ENCODE results near the gene ITPR1. TPM values are rescaled to one million over a fixed set of nuclear protein-coding genes. Genes with fewer than 3 reads are reported as not detected.
A peak's percentile ranks its signal among the peaks of the same experiment; 100 is the strongest.

Gene ITPR1
- total RNA-seq, 2 donors from 2014 or later = 119 to 177 TPM

- ATAC-seq (no peak), DNase-seq (ENCODE audit: low spot score) (no peak)
- Mint-ChIP-seq H3K36me3 (no peaks in the 10 kb centered on the region), H3K4me1 (ENCODE audit: low read depth in 2 of 2) (peaks cover 13 to 22% of the 10 kb centered on the region in 2 donors), H3K27me3 (peaks cover 0 to 4% of the 10 kb centered on the region in 2 donors), H3K27ac (peak overlapping the region; percentile 74 to 79), H3K4me3 (peak overlapping the region; percentile 92), H3K9me3 (no peaks in the 10 kb centered on the region)
These were observed 25.7 kb upstream of the ITPR1 start for GRCh38 chr3:4467522-4467867.

GRCh38 chr3:4471907-4472306 lies 21.2 kb upstream of the ITPR1 start:
- Mint-ChIP-seq H3K9me3 (no peaks in the 10 kb centered on the region), H3K36me3 (no peaks in the 10 kb centered on the region), H3K27me3 (peaks cover 16 to 21% of the 10 kb centered on the region in 2 donors), H3K4me1 (ENCODE audit: low read depth in 2 of 2) (peaks cover 7 to 17% of the 10 kb centered on the region in 2 donors), H3K27ac (no peak overlapping the region), H3K4me3 (no peak overlapping the region)
- ATAC-seq (no peak), DNase-seq (ENCODE audit: low spot score) (no peak)

GRCh38 chr3:4472312-4472711 lies 20.8 kb upstream of the ITPR1 start:
- H3K4me3 Mint-ChIP-seq = no peak overlapping the region
- H3K27me3 Mint-ChIP-seq = peaks cover 16 to 21% of the 10 kb centered on the region in 2 donors
- peaks cover 5 to 13% of the 10 kb centered on the region in 2 donors for H3K4me1 Mint-ChIP-seq (ENCODE audit: low read depth in 2 of 2)
- no peak for ATAC-seq
- H3K27ac Mint-ChIP-seq = no peak overlapping the region
- no peak for DNase-seq (ENCODE audit: low spot score)
- H3K36me3 Mint-ChIP-seq = no peaks in the 10 kb centered on the region
- H3K9me3 Mint-ChIP-seq = no peaks in the 10 kb centered on the region

- peaks cover 4 to 10% of the 10 kb centered on the region in 2 donors for H3K4me1 Mint-ChIP-seq (ENCODE audit: low read depth in 2 of 2)
- ATAC-seq (no peak), DNase-seq (ENCODE audit: low spot score) (no peak)
- no peaks in the 10 kb centered on the region for H3K9me3 Mint-ChIP-seq
- H3K27ac Mint-ChIP-seq = no peak overlapping the region
- H3K4me3 Mint-ChIP-seq = no peak overlapping the region
- no peaks in the 10 kb centered on the region for H3K36me3 Mint-ChIP-seq
- peaks cover 16 to 21% of the 10 kb centered on the region in 2 donors for H3K27me3 Mint-ChIP-seq
These were observed 20.4 kb upstream of the ITPR1 start for GRCh38 chr3:4472766-4473165.

- DNase-seq (ENCODE audit: low spot score) (no peak), ATAC-seq (peak; percentile 72 to 81)
- peaks cover 17 to 21% of the 10 kb centered on the region in 2 donors for H3K27me3 Mint-ChIP-seq
- H3K27ac Mint-ChIP-seq = no peak overlapping the region
- no peaks in the 10 kb centered on the region for H3K9me3 Mint-ChIP-seq
- peaks cover 4 to 10% of the 10 kb centered on the region in 2 donors for H3K4me1 Mint-ChIP-seq (ENCODE audit: low read depth in 2 of 2)
- no peaks in the 10 kb centered on the region for H3K36me3 Mint-ChIP-seq
- H3K4me3 Mint-ChIP-seq = peak overlapping the region; percentile 43
These were observed 18.3 kb upstream of the ITPR1 start for GRCh38 chr3:4474683-4475490.

- no peak overlapping the region for H3K4me3 Mint-ChIP-seq
- no peak for DNase-seq (ENCODE audit: low spot score)
- H3K4me1 Mint-ChIP-seq (ENCODE audit: low read depth in 2 of 2) = peaks cover 4 to 10% of the 10 kb centered on the region in 2 donors
- no peaks in the 10 kb centered on the region for H3K9me3 Mint-ChIP-seq
- no peaks in the 10 kb centered on the region for H3K36me3 Mint-ChIP-seq
- ATAC-seq = no peak
- peaks cover 18 to 21% of the 10 kb centered on the region in 2 donors for H3K27me3 Mint-ChIP-seq
- H3K27ac Mint-ChIP-seq = no peak overlapping the region
These were observed 17.3 kb upstream of the ITPR1 start for GRCh38 chr3:4475804-4476203.

GRCh38 chr3:4476496-4476895 lies 16.7 kb upstream of the ITPR1 start:
- ATAC-seq (no peak), DNase-seq (ENCODE audit: low spot score) (no peak)
- Mint-ChIP-seq H3K4me1 (ENCODE audit: low read depth in 2 of 2) (peaks cover 4 to 10% of the 10 kb centered on the region in 2 donors), H3K27me3 (peaks cover 18 to 21% of the 10 kb centered on the region in 2 donors), H3K4me3 (no peak overlapping the region), H3K36me3 (no peaks in the 10 kb centered on the region), H3K9me3 (no peaks in the 10 kb centered on the region), H3K27ac (no peak overlapping the region)

GRCh38 chr3:4478261-4478660 lies 14.9 kb upstream of the ITPR1 start:
- no peak for ATAC-seq
- H3K27me3 Mint-ChIP-seq = peaks cover 10 to 15% of the 10 kb centered on the region in 2 donors
- no peaks in the 10 kb centered on the region for H3K36me3 Mint-ChIP-seq
- H3K9me3 Mint-ChIP-seq = no peaks in the 10 kb centered on the region
- no peak overlapping the region for H3K4me3 Mint-ChIP-seq
- peaks cover 4 to 10% of the 10 kb centered on the region in 2 donors for H3K4me1 Mint-ChIP-seq (ENCODE audit: low read depth in 2 of 2)
- H3K27ac Mint-ChIP-seq = no peak overlapping the region
- DNase-seq (ENCODE audit: low spot score) = no peak

- peaks cover 17% of the 10 kb centered on the region for H3K36me3 Mint-ChIP-seq
- no peaks in the 10 kb centered on the region for H3K9me3 Mint-ChIP-seq
- no peak overlapping the region for H3K27ac Mint-ChIP-seq
- DNase-seq (ENCODE audit: low spot score) (no peak), ATAC-seq (no peak)
- H3K4me3 Mint-ChIP-seq = peak overlapping the region; percentile 93
- peaks cover 32 to 38% of the 10 kb centered on the region in 2 donors for H3K4me1 Mint-ChIP-seq (ENCODE audit: low read depth in 2 of 2)
- H3K27me3 Mint-ChIP-seq = peaks cover 3 to 8% of the 10 kb centered on the region in 2 donors
These were observed 1.3 kb upstream of the ITPR1 start for GRCh38 chr3:4491855-4492207.

- Mint-ChIP-seq H3K4me1 (ENCODE audit: low read depth in 2 of 2) (peaks cover 32 to 43% of the 10 kb centered on the region in 2 donors), H3K9me3 (no peaks in the 10 kb centered on the region), H3K27ac (peak overlapping the region; percentile 77 to 90), H3K4me3 (peak overlapping the region; percentile 93), H3K27me3 (peaks cover 3 to 8% of the 10 kb centered on the region in 2 donors), H3K36me3 (peaks cover 17% of the 10 kb centered on the region)
- ATAC-seq = peak in 1 of 2 donors; percentile 22
- DNase-seq (ENCODE audit: low spot score) = no peak
These were observed 737 bp upstream of the ITPR1 start for GRCh38 chr3:4492208-4493013.

GRCh38 chr3:4493941-4494894 lies 1.1 kb downstream of the ITPR1 start:
- no peak for ATAC-seq
- Mint-ChIP-seq H3K4me1 (ENCODE audit: low read depth in 2 of 2) (peaks cover 32 to 49% of the 10 kb centered on the region in 2 donors), H3K9me3 (no peaks in the 10 kb centered on the region), H3K27me3 (peaks cover 3 to 8% of the 10 kb centered on the region in 2 donors), H3K27ac (peak overlapping the region; percentile 77 to 90), H3K36me3 (peaks cover 23% of the 10 kb centered on the region), H3K4me3 (peak overlapping the region; percentile 93)
- DNase-seq (ENCODE audit: low spot score) = no peak

- Mint-ChIP-seq H3K27me3 (peaks cover 3 to 8% of the 10 kb centered on the region in 2 donors), H3K27ac (peak overlapping the region; percentile 77 to 90), H3K36me3 (peaks cover 23% of the 10 kb centered on the region), H3K9me3 (no peaks in the 10 kb centered on the region), H3K4me3 (peak overlapping the region; percentile 93), H3K4me1 (ENCODE audit: low read depth in 2 of 2) (peaks cover 32 to 49% of the 10 kb centered on the region in 2 donors)
- ATAC-seq (no peak), DNase-seq (ENCODE audit: low spot score) (no peak)
These were observed 1.7 kb downstream of the ITPR1 start for GRCh38 chr3:4494895-4495264.
